Natural killer cell (primary cell): ENCODE measurements around the gene NCAM1. TPM values are rescaled to one million over a fixed set of nuclear protein-coding genes. Genes with fewer than 3 reads are reported as not detected.
A peak's percentile ranks its signal among the peaks of the same experiment; 100 is the strongest.

ENCODE experiments used
- ATAC-seq, 3 donors: fragments of 150-1000 bp in 2 of 3; fragments of 200-7000 bp in 1 of 3; cut with Tn5 transposase; 1 replicate in 1 of 3; 2 replicates in 2 of 3; pipeline ENCODE4 v1.10.0; 2021; ENCODE audit warnings: mild to moderate bottlenecking in 2 of 3, moderate library complexity in 2 of 3
- DNase-seq, 2 donors: peaks; one replicate each; pipeline versions ENCODE4 v3.0.0 to v3.0.0-alpha.2; 2013 to 2021; ENCODE audit warnings: mixed read lengths in 1 of 2
- H3K27ac ChIP-seq: one replicate; pipeline ENCODE4 v1.5.1; 2013; ENCODE audit warnings: mild to moderate bottlenecking, low read length
- H3K27me3 ChIP-seq: one replicate; pipeline ENCODE4 v1.6.1; 2013; ENCODE audit warnings: low read length; ENCODE audit not compliant: control insufficient read depth, insufficient read depth
- H3K36me3 ChIP-seq: one replicate; pipeline ENCODE4 v1.6.1; 2013; ENCODE audit warnings: low read length; ENCODE audit not compliant: control insufficient read depth, insufficient read depth
- H3K4me1 ChIP-seq: one replicate; pipeline ENCODE4 v1.6.1; 2013; ENCODE audit warnings: low read length; ENCODE audit not compliant: control insufficient read depth, insufficient read depth
- H3K4me3 ChIP-seq: one replicate; pipeline ENCODE4 v1.5.1; 2013; ENCODE audit warnings: low read length
- H3K9me3 ChIP-seq: one replicate; pipeline ENCODE4 v1.6.1; 2013; ENCODE audit warnings: low read length; ENCODE audit not compliant: control insufficient read depth, insufficient read depth
- H3K27ac Mint-ChIP-seq, 2 donors: one replicate each; pipeline ENCODE4 v1.8.0; 2022; ENCODE audit warnings: mild to moderate bottlenecking in 2 of 2, mixed read lengths in 2 of 2, moderate library complexity in 1 of 2
- H3K27me3 Mint-ChIP-seq, 2 donors: one replicate each; pipeline ENCODE4 v1.8.0; 2022; ENCODE audit warnings: low read depth in 2 of 2, mixed read lengths in 2 of 2
- H3K36me3 Mint-ChIP-seq: one replicate; pipeline ENCODE4 v1.8.0; 2022; ENCODE audit warnings: mixed read lengths
- H3K4me1 Mint-ChIP-seq, 2 donors: one replicate each; pipeline ENCODE4 v1.8.0; 2022; ENCODE audit warnings: mixed read lengths in 2 of 2
- H3K4me3 Mint-ChIP-seq: one replicate; pipeline ENCODE4 v1.8.0; 2022; ENCODE audit warnings: mild to moderate bottlenecking, moderate library complexity, mixed read lengths
- H3K9me3 Mint-ChIP-seq, 2 donors: one replicate each; pipeline ENCODE4 v1.8.0; 2022; ENCODE audit warnings: mixed read lengths in 2 of 2
- CTCF ChIP-seq: fragments of 200-600 bp; IDR thresholded peaks from one replicate; pipeline ENCODE4 v1.8.0; 2022; ENCODE audit warnings: antibody characterized with exemption
- WGBS: methylation state at CpG from one replicate; pipeline ENCODE4 v1.1.7; 2013; ENCODE audit warnings: missing lambda C conversion rate; ENCODE audit not compliant: insufficient coverage; 5-methylcytosine and 5-hydroxymethylcytosine counted together
- intact Hi-C: fragments of 100-400 bp; cut with micrococcal nuclease; formaldehyde crosslinking; loops from one replicate; pipeline ENCODE4 v1.14.2; 2022
- total RNA-seq, 4 donors: library from RNA; stranded (reverse); fragments of 120-200 nt in 1 of 4; gene quantifications; one replicate each; pipeline versions ENCODE4 v1.2.3 to v1.2.4, GENCODE V29; 2013 to 2022

Gene NCAM1
- total RNA-seq, 3 donors from 2014 or later (not counting 1 experiment from before 2014, with no cell fraction given): 129 to 208 (median 187) TPM

DNA sequence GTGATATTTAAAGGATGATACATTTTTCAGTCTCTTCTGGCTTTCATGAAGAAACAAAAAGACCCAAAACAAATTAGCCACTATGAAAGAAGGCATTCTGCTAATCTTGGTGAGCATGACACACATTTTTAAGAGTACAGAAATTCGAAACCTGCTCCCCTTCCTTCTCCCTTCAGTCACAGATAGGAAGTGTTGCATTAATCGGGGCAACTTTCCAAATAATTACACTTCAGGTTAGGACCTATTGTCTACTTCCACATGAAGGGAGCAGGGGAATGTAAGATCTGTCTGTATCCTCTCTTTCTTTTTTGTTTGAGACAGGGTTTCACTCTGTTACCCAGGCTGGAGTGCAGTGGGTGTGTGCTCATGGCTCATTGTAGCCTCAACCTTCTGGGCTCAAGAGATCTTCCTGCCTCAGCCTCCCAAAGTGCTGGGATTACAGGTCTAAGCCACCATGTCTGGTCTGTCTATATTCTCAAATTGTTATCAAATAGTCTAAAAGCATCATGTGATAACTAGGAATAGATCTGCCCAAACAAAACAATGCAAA, 45.8 kb downstream of the NCAM1 start:
- Mint-ChIP-seq H3K36me3 (no peaks in the 10 kb centered on the region), H3K27me3 (no peaks in the 10 kb centered on the region), H3K27ac (peak overlapping the region; percentile 31 to 37), H3K4me1 (peaks cover 76 to 78% of the 10 kb centered on the region in 2 donors), H3K9me3 (no peaks in the 10 kb centered on the region), H3K4me3 (no peak overlapping the region)
- intact Hi-C loops: no loop called here
- H3K36me3 ChIP-seq: no peaks in the 10 kb centered on the region
- H3K4me3 ChIP-seq: no peak overlapping the region
- DNase-seq (no peak), ATAC-seq (no peak)
- H3K27me3 ChIP-seq: no peaks in the 10 kb centered on the region
- H3K4me1 ChIP-seq: peaks cover under 1% of the 10 kb centered on the region
- no peak for TF ChIP-seq CTCF
- no peak overlapping the region for H3K27ac ChIP-seq
- no peaks in the 10 kb centered on the region for H3K9me3 ChIP-seq
- 100% methylated on average over 1 of the region's 2 CpGs for WGBS

DNA sequence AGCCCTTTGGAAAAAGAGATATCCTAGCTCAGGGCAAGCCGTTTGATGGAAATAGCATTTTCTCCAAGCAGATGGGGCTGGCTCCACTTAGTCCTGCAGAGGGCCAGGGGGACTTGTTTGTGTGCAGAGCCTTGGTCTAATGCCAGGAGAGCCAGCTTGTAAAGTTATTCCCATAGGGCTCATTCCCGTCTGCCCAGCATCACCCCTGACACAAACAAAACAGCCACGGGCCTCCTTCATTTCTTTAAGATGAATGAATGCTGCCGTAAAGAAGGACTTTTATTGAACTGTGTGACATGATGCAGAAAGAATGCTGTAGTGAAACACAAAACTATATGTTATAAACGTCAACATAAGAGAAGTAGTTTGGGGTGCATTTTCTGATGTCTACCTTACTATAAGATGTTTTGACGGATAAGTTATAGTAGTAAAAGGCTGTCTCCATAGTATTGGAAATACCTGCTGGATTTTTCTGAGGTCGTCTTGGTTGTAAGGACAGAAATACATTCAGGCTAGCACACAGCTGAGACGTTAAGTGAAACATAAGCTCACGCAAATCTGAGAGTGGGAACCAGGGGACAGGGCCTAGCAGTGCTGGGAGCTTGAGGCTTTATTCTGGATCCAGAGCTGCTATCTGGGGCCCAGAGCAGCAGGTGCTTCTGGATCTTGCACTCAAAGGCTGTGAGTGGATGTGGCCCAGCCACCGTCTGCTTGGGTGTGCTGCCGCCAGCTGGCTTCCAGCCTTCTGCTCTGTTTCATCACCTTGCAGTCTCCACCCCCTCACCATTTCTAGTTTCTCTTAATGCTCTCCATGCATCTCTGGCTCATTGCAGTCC, 53.3 kb downstream of the NCAM1 start:
- Mint-ChIP-seq H3K4me1 (peaks cover 44 to 53% of the 10 kb centered on the region in 2 donors), H3K27me3 (no peaks in the 10 kb centered on the region), H3K9me3 (no peaks in the 10 kb centered on the region), H3K27ac (no peak overlapping the region), H3K4me3 (no peak overlapping the region), H3K36me3 (no peaks in the 10 kb centered on the region)
- intact Hi-C loops: loop anchor here (5.0 kb wide), 1 partner anchor 32 kb away; no protein-coding TSS in a partner anchor
- ATAC-seq (peak in 2 of 3 donors; percentile 57 to 65), DNase-seq (no peak)
- 92% methylated on average over 7 of the region's 11 CpGs for WGBS
- no peaks in the 10 kb centered on the region for H3K27me3 ChIP-seq
- H3K4me1 ChIP-seq: peaks cover 12% of the 10 kb centered on the region
- no peaks in the 10 kb centered on the region for H3K36me3 ChIP-seq
- H3K9me3 ChIP-seq: no peaks in the 10 kb centered on the region
- H3K27ac ChIP-seq: no peak overlapping the region
- no peak overlapping the region for H3K4me3 ChIP-seq
- TF ChIP-seq CTCF: no peak

DNA sequence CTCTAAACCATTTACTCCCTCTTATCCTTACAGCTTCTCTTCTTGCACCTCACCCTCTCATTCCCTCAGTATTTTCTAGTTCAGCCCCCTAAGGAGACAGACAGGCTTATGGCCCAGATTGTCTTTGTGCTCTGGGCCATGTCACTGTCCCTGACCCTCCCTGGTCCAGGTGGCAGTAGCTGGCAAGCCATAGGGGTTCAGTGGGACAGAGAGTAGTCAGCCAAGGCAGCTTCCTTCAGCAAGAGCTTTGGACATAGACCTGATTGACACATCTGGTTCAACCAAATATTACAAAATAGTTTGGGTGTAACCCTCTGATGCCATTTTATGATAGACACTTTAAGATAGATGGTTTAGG, 53.9 kb downstream of the NCAM1 start:
- H3K4me1 Mint-ChIP-seq: peaks cover 46 to 54% of the 10 kb centered on the region in 2 donors
- no peak for DNase-seq

More for the DNA sequence above, 53.9 kb downstream of the NCAM1 start:
- H3K4me1 ChIP-seq: peaks cover 12% of the 10 kb centered on the region
- no peaks in the 10 kb centered on the region for H3K9me3 Mint-ChIP-seq
- H3K27ac Mint-ChIP-seq: no peak overlapping the region
- no peak for ATAC-seq
- no peak overlapping the region for H3K27ac ChIP-seq
- no peaks in the 10 kb centered on the region for H3K27me3 ChIP-seq
- no peaks in the 10 kb centered on the region for H3K36me3 ChIP-seq
- no peak overlapping the region for H3K4me3 Mint-ChIP-seq
- no peak for TF ChIP-seq CTCF
- intact Hi-C loops: loop anchor here (5.0 kb wide), 1 partner anchor 33 kb away; no protein-coding TSS in a partner anchor
- no peaks in the 10 kb centered on the region for H3K36me3 Mint-ChIP-seq
- no peaks in the 10 kb centered on the region for H3K27me3 Mint-ChIP-seq
- no peaks in the 10 kb centered on the region for H3K9me3 ChIP-seq
- no peak overlapping the region for H3K4me3 ChIP-seq
